Measurements from ENCODE around the gene NCAM2.
"Not testable (repeated sequence)": the region's sequence is repeated elsewhere in the genome, so short reads cannot be mapped to it uniquely, and the experiment has no call there.

The NCAM2 gene

GRCh38 chr21:21345872-21346271 lies 347.7 kb downstream of the NCAM2 start:
- DNase-seq = no peak

GRCh38 chr21:21366277-21366676 lies 368.1 kb downstream of the NCAM2 start:
- DNase-seq = no peak

GRCh38 chr21:21367583-21367982 lies 369.4 kb downstream of the NCAM2 start:
- no peak for DNase-seq

GRCh38 chr21:21373969-21374368 lies 375.8 kb downstream of the NCAM2 start:
- DNase-seq = no peak

GRCh38 chr21:21383126-21383525 lies 384.9 kb downstream of the NCAM2 start:
- no peak for DNase-seq

- DNase-seq = no peak
Measured at GRCh38 chr21:21384977-21385376, 386.8 kb downstream of the NCAM2 start.

GRCh38 chr21:21385404-21385803 lies 387.2 kb downstream of the NCAM2 start:
- no peak for DNase-seq

GRCh38 chr21:21387916-21388315 lies 389.7 kb downstream of the NCAM2 start:
- DNase-seq = no peak

GRCh38 chr21:21394064-21394463 lies 395.9 kb downstream of the NCAM2 start:
- DNase-seq = no peak

GRCh38 chr21:21396424-21396823 lies 398.2 kb downstream of the NCAM2 start:
- DNase-seq = no peak

GRCh38 chr21:21397464-21397863 lies 399.3 kb downstream of the NCAM2 start:
- DNase-seq = no peak

GRCh38 chr21:21401444-21401843 lies 403.2 kb downstream of the NCAM2 start:
- DNase-seq = no peak

- DNase-seq = not testable (repeated sequence)
Measured at GRCh38 chr21:21402187-21402586, 404.0 kb downstream of the NCAM2 start.

GRCh38 chr21:21404261-21404660 lies 406.1 kb downstream of the NCAM2 start:
- DNase-seq = not testable (repeated sequence)

GRCh38 chr21:21406921-21407320 lies 408.7 kb downstream of the NCAM2 start:
- DNase-seq = no peak

GRCh38 chr21:21412096-21412495 lies 413.9 kb downstream of the NCAM2 start:
- no peak for DNase-seq

GRCh38 chr21:21415741-21416140 lies 417.5 kb downstream of the NCAM2 start:
- DNase-seq = no peak

- no peak for DNase-seq
Measured at GRCh38 chr21:21434944-21435343, 436.7 kb downstream of the NCAM2 start.

GRCh38 chr21:21436012-21436534 lies 437.9 kb downstream of the NCAM2 start:
- no peak for DNase-seq

- no peak for DNase-seq
Measured at GRCh38 chr21:21439761-21440160, 441.6 kb downstream of the NCAM2 start.

GRCh38 chr21:21457077-21457476 lies 458.9 kb downstream of the NCAM2 start:
- DNase-seq = no peak

- no peak for DNase-seq
Measured at GRCh38 chr21:21458124-21458631, 460.0 kb downstream of the NCAM2 start.

GRCh38 chr21:21460979-21461378 lies 462.8 kb downstream of the NCAM2 start:
- no peak for DNase-seq

- DNase-seq = no peak
Measured at GRCh38 chr21:21463456-21463855, 465.2 kb downstream of the NCAM2 start.

- no peak for DNase-seq
Measured at GRCh38 chr21:21464684-21465083, 466.5 kb downstream of the NCAM2 start.

GRCh38 chr21:21466752-21467151 lies 468.5 kb downstream of the NCAM2 start:
- no peak for DNase-seq

All from GDM1 (cell line).